ENCODE measurements around the gene PLCB3.

DNA sequence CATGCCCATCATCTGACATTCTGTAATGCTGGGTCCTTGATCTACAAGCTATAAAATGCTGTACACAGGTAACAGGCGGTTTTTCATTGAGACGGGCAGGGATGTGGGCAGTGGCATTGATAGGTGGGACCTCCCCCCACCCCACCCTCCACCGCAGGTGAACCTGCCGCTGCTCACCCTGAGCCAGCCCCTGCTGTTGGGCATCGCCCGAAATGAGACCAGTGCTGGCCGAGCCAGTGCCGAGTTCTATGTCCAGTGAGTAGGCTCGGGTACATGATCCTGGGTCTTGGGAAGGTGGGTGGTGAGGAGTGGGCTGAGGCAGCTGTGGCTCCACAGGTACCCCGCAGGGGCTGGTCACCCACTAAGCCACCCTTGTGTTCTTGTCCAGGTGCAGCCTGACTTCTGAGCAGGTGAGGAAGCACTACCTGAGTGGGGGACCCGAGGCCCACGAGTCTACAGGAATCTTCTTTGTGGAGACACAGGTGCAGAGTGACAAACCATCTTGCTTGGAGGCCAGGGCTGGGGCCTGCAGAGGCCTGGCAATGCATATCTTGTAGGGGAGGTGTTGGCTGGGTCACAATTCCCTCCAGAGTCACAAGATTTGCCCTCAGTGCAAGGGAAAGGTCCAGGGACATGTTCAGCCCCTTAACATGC is 22.1 kb upstream of the PLCB3 start:
- TF ChIP-seq, protein P1, sequence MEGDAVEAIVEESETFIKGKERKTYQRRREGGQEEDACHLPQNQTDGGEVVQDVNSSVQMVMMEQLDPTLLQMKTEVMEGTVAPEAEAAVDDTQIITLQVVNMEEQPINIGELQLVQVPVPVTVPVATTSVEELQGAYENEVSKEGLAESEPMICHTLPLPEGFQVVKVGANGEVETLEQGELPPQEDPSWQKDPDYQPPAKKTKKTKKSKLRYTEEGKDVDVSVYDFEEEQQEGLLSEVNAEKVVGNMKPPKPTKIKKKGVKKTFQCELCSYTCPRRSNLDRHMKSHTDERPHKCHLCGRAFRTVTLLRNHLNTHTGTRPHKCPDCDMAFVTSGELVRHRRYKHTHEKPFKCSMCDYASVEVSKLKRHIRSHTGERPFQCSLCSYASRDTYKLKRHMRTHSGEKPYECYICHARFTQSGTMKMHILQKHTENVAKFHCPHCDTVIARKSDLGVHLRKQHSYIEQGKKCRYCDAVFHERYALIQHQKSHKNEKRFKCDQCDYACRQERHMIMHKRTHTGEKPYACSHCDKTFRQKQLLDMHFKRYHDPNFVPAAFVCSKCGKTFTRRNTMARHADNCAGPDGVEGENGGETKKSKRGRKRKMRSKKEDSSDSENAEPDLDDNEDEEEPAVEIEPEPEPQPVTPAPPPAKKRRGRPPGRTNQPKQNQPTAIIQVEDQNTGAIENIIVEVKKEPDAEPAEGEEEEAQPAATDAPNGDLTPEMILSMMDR (IDR thresholded peaks at IDR 0.05) = no peak
- TF ChIP-seq POLR2A (IDR thresholded peaks at IDR 0.05) = no peak

Measured in Peyer's patch (tissue), 4 donors.